ENCODE measurements around the gene BARHL1. TPM values are rescaled to one million over a fixed set of nuclear protein-coding genes. Genes with fewer than 3 reads are reported as not detected.

BARHL1 gene
- total RNA-seq (2021; ENCODE audit: unreplicated experiment) (not detected), Bru-seq, nascent RNA (not detected), BruChase-seq, experiment 1, labeled RNA remaining after a 6-hour chase (percentile 19 among the genes with signal in this experiment), BruChase-seq, experiment 2, labeled RNA remaining after a 2-hour chase (not detected)
- polyA plus RNA-seq (2012), result not detected in 2 replicates
- long read RNA-seq, result 0 reads

DNA sequence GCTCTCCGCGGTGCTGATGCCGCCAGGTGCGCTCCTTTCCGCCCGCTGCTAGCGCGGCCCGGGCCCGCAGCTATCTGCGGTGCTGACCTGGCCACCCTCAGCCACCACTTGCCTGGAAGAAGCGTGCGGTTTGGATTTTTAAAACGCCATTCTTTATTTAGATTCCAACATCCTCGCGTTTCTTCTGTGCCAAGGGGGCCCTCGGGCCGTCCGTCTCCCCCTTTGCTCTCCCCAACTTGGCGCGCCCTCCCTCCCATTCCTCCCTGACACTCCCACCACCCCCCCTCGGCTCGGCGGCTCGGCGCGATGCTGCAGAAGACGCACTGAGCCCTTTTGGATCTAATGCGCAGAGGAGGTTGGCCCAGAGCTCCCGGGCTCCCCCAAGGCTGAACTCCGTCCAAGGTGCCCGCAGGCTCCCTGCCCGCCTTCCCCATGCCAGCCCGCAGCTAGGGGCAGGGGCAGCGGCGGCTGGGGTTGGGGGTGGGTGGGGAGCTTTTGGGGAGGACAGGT is at the start of gene BARHL1:
Gene BARHL1, plus strand, starts transcription at position 331 of the 510 bp plus-strand sequence. CDS start 192 bp downstream, outside the sequence.
- Histone ChIP-seq H3K27ac (ENCODE audit: low read depth, low read length) (no peak within 1 kb of the TSS), H3K27me3 (ENCODE audit: insufficient read depth, low read length) (peaks cover 10% of the 10 kb centered on the region), H3K79me2 (ENCODE audit: insufficient read depth, low read length) (no peaks in the 10 kb centered on the region), H3K4me2 (ENCODE audit: low read length) (no peak within 1 kb of the TSS), H4K20me1 (ENCODE audit: insufficient read depth) (no peaks in the 10 kb centered on the region), H3K9me2 (ENCODE audit: insufficient read depth) (no peaks in the 10 kb centered on the region), H3K4me1 (ENCODE audit: control insufficient read depth in 1 of 2, insufficient read depth in 2 of 2, low read length in 2 of 2) (peaks cover 0 to 9% of the 10 kb centered on the region in 2 experiments; a peak in 2 of 4 replicates), H3K9ac (ENCODE audit: low read length) (no peak within 1 kb of the TSS), H3K4me3 (replicated peaks in 1 of 2; ENCODE audit: low read depth in 1 of 2, low read length in 2 of 2) (no peak within 1 kb of the TSS), H2AFZ (ENCODE audit: low read depth, low read length, poor library complexity, severe bottlenecking) (no peak within 1 kb of the TSS), H3K36me3 (ENCODE audit: control insufficient read depth in 1 of 2, insufficient read depth in 2 of 2, low read length in 2 of 2) (no peaks in the 10 kb centered on the region), H3K9me3 (ENCODE audit: control insufficient read depth in 1 of 2, insufficient read depth in 1 of 2, low read depth in 1 of 2, low read length in 2 of 2) (no peaks in the 10 kb centered on the region)
- intact Hi-C loops (cut with micrococcal nuclease), result no loop called here
- ATAC-seq (no peak), DNase-seq (ENCODE audit: low read depth, low spot score) (no peak)
- POLR2A ChIA-PET, result no interaction called here
- no peak for TF ChIP-seq EZH2phosphoT487 (IDR thresholded peaks at IDR 0.05; ENCODE audit: borderline replicate concordance)
- BruUV-seq (replicated peaks), result no TSS peak
- CTCF ChIA-PET, result no interaction called here
- RAD21 ChIA-PET (ENCODE audit: low non-redundant PET in 1 of 2, low total read pairs in 2 of 2, uncharacterized antibody in 2 of 2, unreplicated experiment in 2 of 2), result no interaction called here

DNA sequence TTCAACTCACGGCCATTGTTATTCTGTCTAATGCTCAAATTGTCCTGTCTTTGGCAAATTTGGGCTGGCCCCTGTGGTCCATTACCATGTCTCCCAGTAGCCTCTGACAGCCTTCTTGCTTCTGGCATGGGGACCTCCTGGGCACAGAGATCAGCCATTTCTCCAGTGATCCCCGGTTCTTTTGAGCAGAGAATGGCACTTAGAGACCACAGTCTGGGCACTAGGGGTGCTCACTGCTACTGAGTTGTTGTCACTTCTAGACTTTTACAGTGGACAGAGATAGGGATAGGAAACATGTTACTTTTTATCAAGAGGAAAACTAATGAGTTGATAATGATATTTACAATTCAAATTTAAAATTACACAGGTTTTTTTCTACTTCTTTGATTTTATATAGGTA is 47.6 kb upstream of the BARHL1 start:
- Histone ChIP-seq H3K9ac (ENCODE audit: low read length) (no peak overlapping the region), H3K9me3 (ENCODE audit: control insufficient read depth in 1 of 2, insufficient read depth in 1 of 2, low read depth in 1 of 2, low read length in 2 of 2) (no peaks in the 10 kb centered on the region), H3K36me3 (ENCODE audit: control insufficient read depth in 1 of 2, insufficient read depth in 2 of 2, low read length in 2 of 2) (no peaks in the 10 kb centered on the region), H3K79me2 (ENCODE audit: insufficient read depth, low read length) (no peaks in the 10 kb centered on the region), H3K4me1 (ENCODE audit: control insufficient read depth in 1 of 2, insufficient read depth in 2 of 2, low read length in 2 of 2) (no peaks in the 10 kb centered on the region), H3K9me2 (ENCODE audit: insufficient read depth) (no peaks in the 10 kb centered on the region), H3K4me3 (replicated peaks in 1 of 2; ENCODE audit: low read depth in 1 of 2, low read length in 2 of 2) (no peak overlapping the region), H3K27ac (ENCODE audit: low read depth, low read length) (no peak overlapping the region), H3K4me2 (ENCODE audit: low read length) (no peak overlapping the region), H4K20me1 (ENCODE audit: insufficient read depth) (no peaks in the 10 kb centered on the region), H3K27me3 (ENCODE audit: insufficient read depth, low read length) (0 out of 2 replicates have a peak, but pooled peaks cover 9% of the 10 kb centered on the region), H2AFZ (ENCODE audit: low read depth, low read length, poor library complexity, severe bottlenecking) (no peak overlapping the region)
- CTCF ChIA-PET, result no interaction called here
- RAD21 ChIA-PET (ENCODE audit: low non-redundant PET in 1 of 2, low total read pairs in 2 of 2, uncharacterized antibody in 2 of 2, unreplicated experiment in 2 of 2), result no interaction called here
- ATAC-seq, result no peak
- DNase-seq (ENCODE audit: low read depth, low spot score), result no peak
- POLR2A ChIA-PET, result no interaction called here
- intact Hi-C loops (cut with micrococcal nuclease), result no loop called here
- BruUV-seq (replicated peaks), result no TSS peak
- TF ChIP-seq, protein P1, sequence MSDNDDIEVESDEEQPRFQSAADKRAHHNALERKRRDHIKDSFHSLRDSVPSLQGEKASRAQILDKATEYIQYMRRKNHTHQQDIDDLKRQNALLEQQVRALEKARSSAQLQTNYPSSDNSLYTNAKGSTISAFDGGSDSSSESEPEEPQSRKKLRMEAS (IDR thresholded peaks at IDR 0.05), result no peak
- TF ChIP-seq, protein P2, sequence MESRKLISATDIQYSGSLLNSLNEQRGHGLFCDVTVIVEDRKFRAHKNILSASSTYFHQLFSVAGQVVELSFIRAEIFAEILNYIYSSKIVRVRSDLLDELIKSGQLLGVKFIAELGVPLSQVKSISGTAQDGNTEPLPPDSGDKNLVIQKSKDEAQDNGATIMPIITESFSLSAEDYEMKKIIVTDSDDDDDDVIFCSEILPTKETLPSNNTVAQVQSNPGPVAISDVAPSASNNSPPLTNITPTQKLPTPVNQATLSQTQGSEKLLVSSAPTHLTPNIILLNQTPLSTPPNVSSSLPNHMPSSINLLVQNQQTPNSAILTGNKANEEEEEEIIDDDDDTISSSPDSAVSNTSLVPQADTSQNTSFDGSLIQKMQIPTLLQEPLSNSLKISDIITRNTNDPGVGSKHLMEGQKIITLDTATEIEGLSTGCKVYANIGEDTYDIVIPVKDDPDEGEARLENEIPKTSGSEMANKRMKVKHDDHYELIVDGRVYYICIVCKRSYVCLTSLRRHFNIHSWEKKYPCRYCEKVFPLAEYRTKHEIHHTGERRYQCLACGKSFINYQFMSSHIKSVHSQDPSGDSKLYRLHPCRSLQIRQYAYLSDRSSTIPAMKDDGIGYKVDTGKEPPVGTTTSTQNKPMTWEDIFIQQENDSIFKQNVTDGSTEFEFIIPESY (IDR thresholded peaks at IDR 0.05; ENCODE audit: extremely low read depth, insufficient replicate concordance, low read length), result no peak
- no peak for TF ChIP-seq YY1 (IDR thresholded peaks at IDR 0.05; ENCODE audit: extremely low read depth, insufficient replicate concordance, low read depth, low read length)
- TF ChIP-seq POLR2A (IDR thresholded peaks at IDR 0.05; ENCODE audit: borderline replicate concordance, extremely low read depth, insufficient read depth, insufficient read length), result no peak
- no peak for TF ChIP-seq POLR2AphosphoS5 (IDR thresholded peaks at IDR 0.05; ENCODE audit: low read depth, low read length)
- no peak for TF ChIP-seq EGR1 (IDR thresholded peaks at IDR 0.05; ENCODE audit: low read depth)
- TF ChIP-seq SP1 (IDR thresholded peaks at IDR 0.05; ENCODE audit: low read depth), result no peak
- TF ChIP-seq ELF1 (IDR thresholded peaks at IDR 0.05; ENCODE audit: borderline replicate concordance, low read depth), result no peak
- no peak for TF ChIP-seq CEBPB (IDR thresholded peaks at IDR 0.05; ENCODE audit: low read depth)
- TF ChIP-seq ZFX (IDR thresholded peaks at IDR 0.05), result no peak
- TF ChIP-seq ZNF274 (IDR thresholded peaks at IDR 0.05; ENCODE audit: low read depth, low read length), result no peak
- TF ChIP-seq SRF (IDR thresholded peaks at IDR 0.05; ENCODE audit: low read depth), result no peak

Measured in HCT116 (cell line).